Erythroblast (primary cell): ENCODE measurements around the gene TAX1BP3.

Experiments
- GATA1 ChIP-seq: IDR thresholded peaks from 2 replicates; pipeline ENCODE4 v1.6.1; 2011; ENCODE audit warnings: low read depth, mild to moderate bottlenecking, control low read depth, low read length, moderate library complexity
- POLR2A ChIP-seq: IDR thresholded peaks from 2 replicates; pipeline ENCODE4 v1.6.1; 2011; ENCODE audit warnings: mild to moderate bottlenecking, low read length

- TF ChIP-seq POLR2A (no peak), GATA1 (no peak)
Measured at GRCh38 chr17:3695723-3696411, 27.5 kb upstream of the TAX1BP3 start, which contains the start of gene P2RX5.
